Tibial artery (tissue), 4 donors: ENCODE measurements around the gene ARAP2.

Source experiments
- DNase-seq, 2 donors: peaks; one replicate each; pipeline ENCODE4 v3.0.0-alpha.2; 2019
- H3K27ac ChIP-seq, 2 donors: fragments of 200-600 bp; sonication (generic) in 1 of 2; 1 replicate in 1 of 2; 2 replicates in 1 of 2; pipeline ENCODE4 v1.5.1; 2018 to 2019; ENCODE audit warnings: mild to moderate bottlenecking in 1 of 2
- H3K27me3 ChIP-seq, 2 donors: fragments of 200-600 bp; sonication (generic) in 1 of 2; one replicate each; pipeline versions ENCODE4 v1.5.1 to v1.6.0; 2016 to 2019
- H3K36me3 ChIP-seq, 3 donors: fragments of 200-600 bp; sonication (generic) in 2 of 3; one replicate each; pipeline ENCODE4 v1.5.1; 2016 to 2019; ENCODE audit warnings: mild to moderate bottlenecking in 2 of 3
- H3K4me1 ChIP-seq, 4 donors: fragments of 200-600 bp; sonication (generic) in 2 of 4; 1 replicate in 3 of 4; 2 replicates in 1 of 4; pipeline ENCODE4 v1.5.1; 2016 to 2019
- H3K4me3 ChIP-seq, 2 donors: fragments of 200-600 bp; sonication (generic) in 1 of 2; 1 replicate in 1 of 2; 2 replicates in 1 of 2; pipeline ENCODE4 v1.5.1; 2018 to 2019; ENCODE audit warnings: mild to moderate bottlenecking in 2 of 2
- H3K9me3 ChIP-seq, 3 donors: fragments of 200-600 bp; sonication (generic) in 1 of 3; one replicate each; pipeline ENCODE4 v1.5.1; 2016 to 2019
- intact Hi-C: fragments of 100-400 bp; cut with DNase I; formaldehyde crosslinking; loops from one replicate; pipeline ENCODE4 v1.15.0; 2023; ENCODE audit warnings: low total_unique reads
- TF ChIP-seq, protein P1 (sequence below), 2 experiments: fragments of 200-600 bp in 1 of 2; fragments of 450-650 bp in 1 of 2; IDR thresholded peaks; one replicate each; pipeline ENCODE4 v1.5.1; 2017 to 2019; ENCODE audit warnings: antibody characterized with exemption in 2 of 2, mild to moderate bottlenecking in 1 of 2, moderate library complexity in 1 of 2

Gene ARAP2

DNA sequence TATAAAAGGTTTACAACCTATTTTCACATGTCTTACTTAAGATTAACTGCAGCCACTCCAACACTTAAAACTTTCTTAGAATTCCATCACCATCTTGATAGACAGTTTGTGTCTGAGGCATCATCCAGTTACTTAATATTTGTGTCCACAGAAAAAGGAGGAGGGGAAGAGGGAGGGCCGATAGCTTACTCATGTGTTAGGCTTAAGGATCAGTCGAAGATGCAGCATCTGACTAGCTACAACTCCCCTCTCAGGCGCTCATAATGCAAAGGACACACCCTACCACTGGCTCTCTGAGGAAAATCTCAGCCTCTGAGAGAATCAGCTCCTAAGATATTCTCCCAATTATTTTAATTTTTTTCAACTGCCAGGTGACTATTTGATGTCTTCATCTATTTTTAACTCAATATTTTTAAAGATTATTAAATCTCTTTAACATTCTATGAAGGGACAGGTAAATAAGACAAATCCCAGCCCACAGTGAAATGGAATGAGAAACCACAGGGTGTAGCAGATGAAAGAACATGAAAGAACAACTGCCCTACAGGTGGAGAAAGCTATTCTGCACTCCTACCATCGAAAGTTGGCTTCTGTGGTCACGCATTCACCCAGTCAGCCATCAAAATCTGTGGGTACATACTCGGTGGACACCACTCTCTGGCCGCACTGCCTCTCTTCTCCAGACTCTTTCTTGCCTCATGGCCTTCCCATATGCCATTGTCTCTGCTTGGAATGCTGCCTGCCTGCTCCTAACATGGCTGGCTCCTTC, 48.0 kb downstream of the ARAP2 start:
- no peak overlapping the region for H3K27ac ChIP-seq
- H3K27me3 ChIP-seq = no peaks in the 10 kb centered on the region
- H3K36me3 ChIP-seq = no peaks in the 10 kb centered on the region
- no peaks in the 10 kb centered on the region for H3K4me1 ChIP-seq
- TF ChIP-seq, protein P1, sequence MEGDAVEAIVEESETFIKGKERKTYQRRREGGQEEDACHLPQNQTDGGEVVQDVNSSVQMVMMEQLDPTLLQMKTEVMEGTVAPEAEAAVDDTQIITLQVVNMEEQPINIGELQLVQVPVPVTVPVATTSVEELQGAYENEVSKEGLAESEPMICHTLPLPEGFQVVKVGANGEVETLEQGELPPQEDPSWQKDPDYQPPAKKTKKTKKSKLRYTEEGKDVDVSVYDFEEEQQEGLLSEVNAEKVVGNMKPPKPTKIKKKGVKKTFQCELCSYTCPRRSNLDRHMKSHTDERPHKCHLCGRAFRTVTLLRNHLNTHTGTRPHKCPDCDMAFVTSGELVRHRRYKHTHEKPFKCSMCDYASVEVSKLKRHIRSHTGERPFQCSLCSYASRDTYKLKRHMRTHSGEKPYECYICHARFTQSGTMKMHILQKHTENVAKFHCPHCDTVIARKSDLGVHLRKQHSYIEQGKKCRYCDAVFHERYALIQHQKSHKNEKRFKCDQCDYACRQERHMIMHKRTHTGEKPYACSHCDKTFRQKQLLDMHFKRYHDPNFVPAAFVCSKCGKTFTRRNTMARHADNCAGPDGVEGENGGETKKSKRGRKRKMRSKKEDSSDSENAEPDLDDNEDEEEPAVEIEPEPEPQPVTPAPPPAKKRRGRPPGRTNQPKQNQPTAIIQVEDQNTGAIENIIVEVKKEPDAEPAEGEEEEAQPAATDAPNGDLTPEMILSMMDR (IDR thresholded peaks at IDR 0.05) = no peak
- intact Hi-C loops = no loop called here
- no peak for DNase-seq
- H3K9me3 ChIP-seq = no peaks in the 10 kb centered on the region
- no peak overlapping the region for H3K4me3 ChIP-seq

DNA sequence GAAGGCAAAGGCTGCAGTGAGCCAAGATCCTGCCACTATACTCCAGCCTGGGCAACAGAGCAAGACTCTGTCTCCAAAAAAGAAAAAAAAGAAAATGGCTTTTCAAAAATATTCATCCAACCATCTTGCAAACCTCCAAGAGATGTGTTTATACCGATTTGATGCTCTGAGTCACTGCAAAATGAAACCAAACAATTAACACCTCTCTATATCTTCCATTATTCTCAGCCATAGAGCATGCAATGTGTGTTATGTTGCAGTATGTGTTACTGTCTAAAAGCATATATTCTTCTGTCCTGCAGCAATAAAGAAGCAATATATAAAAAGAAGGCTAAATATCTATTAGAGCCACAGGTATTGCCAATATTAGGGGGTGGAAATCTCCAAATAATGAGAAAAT, 51.4 kb downstream of the ARAP2 start:
- Histone ChIP-seq H3K4me3 (no peak overlapping the region), H3K27me3 (no peaks in the 10 kb centered on the region), H3K27ac (no peak overlapping the region), H3K9me3 (no peaks in the 10 kb centered on the region), H3K36me3 (no peaks in the 10 kb centered on the region), H3K4me1 (no peaks in the 10 kb centered on the region)
- intact Hi-C loops = no loop called here
- TF ChIP-seq, protein P1 (IDR thresholded peaks at IDR 0.05) = no peak
- DNase-seq = no peak

DNA sequence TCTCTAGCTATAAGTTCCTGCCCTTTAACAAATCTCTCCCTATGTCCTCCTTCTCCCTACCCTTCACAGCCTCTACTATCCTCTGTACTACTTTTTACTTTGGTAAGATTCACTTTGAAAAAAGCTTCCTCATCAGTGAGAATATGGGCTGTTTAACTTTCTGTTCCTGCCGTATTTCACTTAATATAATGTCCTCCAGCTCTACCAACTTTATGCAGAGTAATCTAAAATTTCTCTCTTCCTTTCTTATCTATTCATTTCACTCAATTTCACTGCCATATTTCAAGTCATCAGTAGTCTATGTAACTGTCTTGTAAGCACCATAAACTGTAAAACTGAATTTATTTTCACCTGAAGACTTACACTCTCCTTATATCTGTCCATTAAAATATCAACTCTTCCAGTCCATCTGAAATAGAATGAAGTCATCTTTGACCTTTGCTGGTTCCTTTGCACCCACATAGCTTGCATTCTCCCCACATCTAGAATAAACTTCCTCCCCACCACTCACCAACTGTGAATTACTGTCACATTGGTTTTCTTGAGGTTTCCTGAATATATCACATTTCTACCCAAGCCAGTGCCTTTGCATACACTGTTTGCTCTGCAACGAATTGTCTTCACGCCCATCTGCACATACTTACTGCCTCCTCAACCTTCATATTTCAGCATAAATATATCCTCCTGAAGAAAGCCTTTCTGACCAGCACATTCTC, 54.6 kb downstream of the ARAP2 start:
- H3K4me1 ChIP-seq = no peaks in the 10 kb centered on the region
- no peaks in the 10 kb centered on the region for H3K36me3 ChIP-seq
- no peak overlapping the region for H3K27ac ChIP-seq
- no peaks in the 10 kb centered on the region for H3K9me3 ChIP-seq
- DNase-seq = no peak
- intact Hi-C loops = no loop called here
- H3K27me3 ChIP-seq = no peaks in the 10 kb centered on the region
- H3K4me3 ChIP-seq = no peak overlapping the region
- TF ChIP-seq, protein P1 (IDR thresholded peaks at IDR 0.05) = no peak

DNA sequence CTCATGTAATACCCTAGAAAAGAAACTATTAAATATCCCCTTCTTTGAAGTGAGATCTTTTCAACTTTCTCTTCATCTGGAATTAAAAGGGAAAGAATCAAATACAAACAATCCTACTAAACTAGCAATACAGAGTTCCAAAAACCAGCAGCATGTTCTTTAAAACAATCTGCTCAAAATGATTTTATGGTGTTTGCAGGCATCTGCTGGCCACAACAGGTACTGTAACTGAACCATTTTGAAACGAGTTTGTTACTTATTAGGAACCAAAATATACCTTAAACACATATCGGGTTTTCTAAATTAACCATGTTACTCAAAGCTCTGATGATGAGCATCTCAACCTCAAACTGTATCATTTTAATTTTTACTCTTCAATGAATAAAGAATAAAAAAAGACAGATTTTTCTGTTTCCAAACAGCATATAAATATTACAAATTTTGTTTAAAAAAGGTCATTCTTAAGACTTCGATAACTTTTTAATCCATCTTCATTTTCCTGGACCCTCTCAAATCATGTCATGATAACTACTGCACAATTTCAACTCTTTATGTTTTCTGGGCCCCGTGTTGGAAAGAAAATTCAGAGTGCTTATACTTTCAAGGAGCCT, 56.5 kb downstream of the ARAP2 start:
- intact Hi-C loops = no loop called here

DNA sequence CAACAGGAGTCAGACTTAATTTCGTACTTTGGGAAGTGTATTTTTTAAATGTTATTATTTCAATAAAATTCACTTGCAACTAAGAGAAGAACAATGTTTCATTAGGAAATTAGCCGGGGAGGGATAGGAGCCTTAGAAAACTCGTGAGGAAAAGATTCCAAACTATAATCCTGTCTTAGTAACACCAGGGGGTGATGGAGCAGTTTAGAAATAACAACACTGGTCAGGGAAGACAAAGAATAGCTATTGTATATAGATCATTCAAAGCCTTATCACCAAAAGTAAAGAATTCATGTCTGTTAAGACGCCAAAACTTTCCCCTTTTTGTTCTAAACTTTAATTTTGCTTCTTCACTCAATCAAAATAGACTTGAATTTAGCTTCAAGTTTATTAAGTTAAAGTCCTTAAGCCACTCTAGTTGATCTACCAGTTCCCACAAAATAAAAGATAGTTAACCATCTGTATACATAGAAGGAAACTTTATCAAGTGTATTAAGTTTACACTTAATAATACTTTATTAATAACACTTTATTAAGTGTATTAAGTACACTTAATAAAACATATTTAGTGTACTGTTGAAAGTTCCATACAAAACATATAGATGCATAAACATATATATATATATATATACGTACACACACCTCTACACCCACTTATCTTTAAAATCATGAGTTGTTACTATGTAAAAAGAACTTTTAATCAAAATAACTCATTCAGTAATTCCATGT, 60.5 kb downstream of the ARAP2 start:
- Histone ChIP-seq H3K36me3 (no peaks in the 10 kb centered on the region), H3K27ac (no peak overlapping the region), H3K4me1 (no peaks in the 10 kb centered on the region), H3K27me3 (no peaks in the 10 kb centered on the region), H3K9me3 (no peaks in the 10 kb centered on the region), H3K4me3 (no peak overlapping the region)
- intact Hi-C loops = no loop called here
- no peak for DNase-seq
- TF ChIP-seq, protein P1 (IDR thresholded peaks at IDR 0.05) = no peak

More for the DNA sequence above, 56.5 kb downstream of the ARAP2 start:
- Histone ChIP-seq H3K9me3 (no peaks in the 10 kb centered on the region), H3K4me1 (no peaks in the 10 kb centered on the region), H3K27me3 (no peaks in the 10 kb centered on the region), H3K36me3 (no peaks in the 10 kb centered on the region), H3K4me3 (no peak overlapping the region), H3K27ac (no peak overlapping the region)
- TF ChIP-seq, protein P1 (IDR thresholded peaks at IDR 0.05) = peak; percentile 16 to 24
- DNase-seq = no peak
